PFSK-1 (cell line): Measurements from ENCODE around the gene PHF19.

Source experiments
- POLR2AphosphoS5 ChIP-seq: IDR thresholded peaks from 2 replicates; pipeline ENCODE4 v1.6.1; 2012; ENCODE audit warnings: low read depth, mild to moderate bottlenecking, control low read depth, low read length, moderate library complexity
- SIN3A ChIP-seq: IDR thresholded peaks from 2 replicates; pipeline ENCODE4 v1.6.1; 2012; ENCODE audit warnings: mild to moderate bottlenecking, low read length, moderate library complexity, borderline replicate concordance; ENCODE audit not compliant: insufficient read depth
- TF ChIP-seq, protein P1 (sequence below), 2 experiments: IDR thresholded peaks; 2 replicates each; pipeline versions ENCODE4 v1.6.1 to v1.8.0; 2011 to 2012; ENCODE audit warnings: low read depth in 2 of 2, low read length in 2 of 2, control low read depth in 1 of 2, inconsistent platforms in 1 of 2, mild to moderate bottlenecking in 1 of 2, moderate library complexity in 1 of 2; ENCODE audit not compliant: insufficient read depth in 1 of 2

DNA sequence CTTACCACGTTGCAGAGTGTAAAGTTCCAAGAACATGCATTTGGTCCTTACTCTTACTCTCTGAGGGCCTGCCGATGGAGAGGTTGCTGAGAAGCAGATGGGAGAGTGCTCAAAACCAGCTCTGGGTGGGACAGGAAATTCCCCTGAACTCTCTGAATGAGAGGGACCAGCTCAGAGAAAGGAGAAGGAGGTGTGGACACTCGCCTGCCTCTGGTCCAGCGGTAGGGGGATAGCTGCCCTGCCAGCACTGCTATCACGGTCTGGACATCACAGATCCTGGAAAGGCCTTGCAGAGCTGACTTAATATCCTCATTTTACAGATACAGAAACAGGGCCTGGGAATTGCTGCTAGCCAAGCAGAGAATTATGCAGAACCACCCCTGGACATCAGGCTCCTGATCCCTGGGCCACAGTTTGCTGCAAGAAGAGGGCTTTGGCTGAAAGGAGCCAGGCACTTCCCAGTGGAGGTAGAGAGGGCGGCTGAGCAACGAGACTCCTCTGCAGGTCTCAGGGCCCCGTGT lies 44.7 kb upstream of the PHF19 start:
- no peak for TF ChIP-seq POLR2AphosphoS5
- no peak for TF ChIP-seq SIN3A
- TF ChIP-seq, protein P1, sequence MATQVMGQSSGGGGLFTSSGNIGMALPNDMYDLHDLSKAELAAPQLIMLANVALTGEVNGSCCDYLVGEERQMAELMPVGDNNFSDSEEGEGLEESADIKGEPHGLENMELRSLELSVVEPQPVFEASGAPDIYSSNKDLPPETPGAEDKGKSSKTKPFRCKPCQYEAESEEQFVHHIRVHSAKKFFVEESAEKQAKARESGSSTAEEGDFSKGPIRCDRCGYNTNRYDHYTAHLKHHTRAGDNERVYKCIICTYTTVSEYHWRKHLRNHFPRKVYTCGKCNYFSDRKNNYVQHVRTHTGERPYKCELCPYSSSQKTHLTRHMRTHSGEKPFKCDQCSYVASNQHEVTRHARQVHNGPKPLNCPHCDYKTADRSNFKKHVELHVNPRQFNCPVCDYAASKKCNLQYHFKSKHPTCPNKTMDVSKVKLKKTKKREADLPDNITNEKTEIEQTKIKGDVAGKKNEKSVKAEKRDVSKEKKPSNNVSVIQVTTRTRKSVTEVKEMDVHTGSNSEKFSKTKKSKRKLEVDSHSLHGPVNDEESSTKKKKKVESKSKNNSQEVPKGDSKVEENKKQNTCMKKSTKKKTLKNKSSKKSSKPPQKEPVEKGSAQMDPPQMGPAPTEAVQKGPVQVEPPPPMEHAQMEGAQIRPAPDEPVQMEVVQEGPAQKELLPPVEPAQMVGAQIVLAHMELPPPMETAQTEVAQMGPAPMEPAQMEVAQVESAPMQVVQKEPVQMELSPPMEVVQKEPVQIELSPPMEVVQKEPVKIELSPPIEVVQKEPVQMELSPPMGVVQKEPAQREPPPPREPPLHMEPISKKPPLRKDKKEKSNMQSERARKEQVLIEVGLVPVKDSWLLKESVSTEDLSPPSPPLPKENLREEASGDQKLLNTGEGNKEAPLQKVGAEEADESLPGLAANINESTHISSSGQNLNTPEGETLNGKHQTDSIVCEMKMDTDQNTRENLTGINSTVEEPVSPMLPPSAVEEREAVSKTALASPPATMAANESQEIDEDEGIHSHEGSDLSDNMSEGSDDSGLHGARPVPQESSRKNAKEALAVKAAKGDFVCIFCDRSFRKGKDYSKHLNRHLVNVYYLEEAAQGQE (IDR thresholded peaks at IDR 0.05; ENCODE audit: insufficient read depth in 1 of 2, low read depth in 2 of 2, low read length in 2 of 2): no peak
